ENCODE data around the gene CCDC157. TPM values are rescaled to one million over a fixed set of nuclear protein-coding genes. Genes with fewer than 3 reads are reported as not detected.

The CCDC157 gene
- total and polyA plus RNA-seq, 9 of the 15 experiments (the other 6 are each of a cell fraction or from before 2014, with no cell fraction given) = 0.04 to 1.3 (median 0.68) TPM

DNA sequence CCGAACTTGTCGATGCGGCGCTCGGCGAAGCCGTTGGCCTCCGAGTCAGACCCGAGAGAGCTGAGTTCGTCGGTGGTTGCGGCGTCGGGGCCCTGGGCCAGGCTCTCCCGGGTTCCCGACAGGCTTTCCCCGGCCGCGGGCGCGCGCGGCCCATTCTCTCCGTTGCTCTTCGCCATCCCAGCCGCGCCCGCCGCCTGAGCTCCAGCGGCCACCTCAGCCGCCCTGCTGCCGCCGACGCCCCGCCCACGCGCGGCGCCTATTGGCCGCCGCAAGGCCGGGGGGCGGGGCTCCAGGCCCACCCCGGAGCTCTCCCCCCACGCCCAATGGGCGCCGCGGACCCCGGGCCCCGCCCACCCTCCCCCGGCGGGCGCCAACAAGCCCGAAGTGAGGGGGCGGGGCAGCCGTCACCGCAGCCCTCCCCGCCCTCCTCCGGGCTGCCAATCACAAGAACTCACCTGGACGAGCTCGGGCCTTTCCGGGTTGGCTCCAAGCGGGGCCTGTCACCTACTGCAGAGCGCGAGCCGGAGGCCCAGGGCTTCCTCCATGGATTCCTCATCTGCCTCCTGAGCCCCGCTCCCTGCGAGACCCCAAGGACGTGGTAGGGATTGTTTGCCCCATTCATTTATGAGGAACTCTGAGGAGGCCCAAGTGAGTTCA is 30.0 kb upstream of the CCDC157 start, which contains the start of gene TBC1D10A:
Gene TBC1D10A (minus strand): TSS at position 236 of the 657 bp plus-strand sequence. CDS start 60 bp downstream, at position 176.
- Histone ChIP-seq H2AFZ (ENCODE audit: low read depth, low read length) (peak within 1 kb of the TSS; percentile 93), H3K9ac (ENCODE audit: insufficient read depth in 1 of 2, low read depth in 2 of 2, low read length in 2 of 2) (peak within 1 kb of the TSS; percentile 69 to 91), H3K4me1 (replicated peaks in 1 of 2; ENCODE audit: control insufficient read depth in 2 of 2, insufficient read depth in 2 of 2, low read length in 2 of 2) (peaks cover 24 to 28% of the 10 kb centered on the region in 2 experiments; a peak in 4 of 5 replicates), H3K27ac (ENCODE audit: extremely low read depth, low read depth, low read length) (peak within 1 kb of the TSS; percentile 71), H4K20me1 (replicated peaks; ENCODE audit: control insufficient read depth, insufficient read depth, low read length) (no peaks in the 10 kb centered on the region), H3K27me3 (ENCODE audit: control insufficient read depth in 2 of 2, insufficient read depth in 2 of 2, low read length in 2 of 2) (no peaks in the 10 kb centered on the region), H3K9me1 (ENCODE audit: control insufficient read depth, insufficient read depth, low read length) (no peaks in the 10 kb centered on the region), H3K36me3 (ENCODE audit: control insufficient read depth, insufficient read depth, low read length) (peaks cover 14% of the 10 kb centered on the region; the same call in 1 of the 3 replicates), H3K4me3 (peak within 1 kb of the TSS; percentile 69), H3K79me2 (ENCODE audit: control insufficient read depth, insufficient read depth, low read length) (peaks cover 11% of the 10 kb centered on the region), H3K9me3 (replicated peaks; ENCODE audit: control insufficient read depth, insufficient read depth, low read depth, low read length) (no peaks in the 10 kb centered on the region), H3K4me2 (ENCODE audit: insufficient read depth, low read length) (peak within 1 kb of the TSS; percentile 83)
- intact Hi-C loops (cut with micrococcal nuclease) (loop anchor here (2.0 kb wide), 1 partner anchor 38 kb away; the partner anchor contains the start of gene CASTOR1), in situ Hi-C loops (cut with MboI) (no loop called here)
- no peak for FAIRE-seq
- BruUV-seq (replicated peaks) = no TSS peak
- DNase-seq (ENCODE audit: extremely low read depth in 1 of 4, low spot score in 3 of 4) = peak; percentile 91 to 98 (median 98)
- ChIA-PET POLR2A (interaction anchor here (0.6 to 1.8 kb wide), 5 partner anchors 9 to 323 kb away, joined by 3 to 8 read pairs (median 3); partner anchors contain the start of genes CCDC157 and SF3A1), CTCF (ENCODE audit: low intra/inter-chr PET ratio) (interaction anchor here (0.6 to 1.2 kb wide), 2 partner anchors 64 to 429 kb away, joined by 3 read pairs; no protein-coding TSS in a partner anchor)
- WGBS (ENCODE audit: insufficient coverage, low coverage, missing lambda C conversion rate) = 0% methylated on average over 17 of the region's 69 CpGs
- peak; percentile 92 for ATAC-seq
- TF ChIP-seq POLR2B (IDR thresholded peaks at IDR 0.05; ENCODE audit: low read depth, partially characterized antibody) = no peak
- TF ChIP-seq PCBP1 (IDR thresholded peaks at IDR 0.05; ENCODE audit: low read depth, low read length, poor library complexity, severe bottlenecking) = no peak
- no peak for TF ChIP-seq CBX1 (IDR thresholded peaks at IDR 0.05; ENCODE audit: low read depth)
- TF ChIP-seq CREM (IDR thresholded peaks at IDR 0.05; ENCODE audit: low read depth) = 0 out of 2 replicates have a peak, but pooled peaks have one; percentile 35
- no peak for TF ChIP-seq HEY1 (CRISPR knock-in tag; IDR thresholded peaks at IDR 0.05; ENCODE audit: borderline replicate concordance)
- TF ChIP-seq, protein P1, sequence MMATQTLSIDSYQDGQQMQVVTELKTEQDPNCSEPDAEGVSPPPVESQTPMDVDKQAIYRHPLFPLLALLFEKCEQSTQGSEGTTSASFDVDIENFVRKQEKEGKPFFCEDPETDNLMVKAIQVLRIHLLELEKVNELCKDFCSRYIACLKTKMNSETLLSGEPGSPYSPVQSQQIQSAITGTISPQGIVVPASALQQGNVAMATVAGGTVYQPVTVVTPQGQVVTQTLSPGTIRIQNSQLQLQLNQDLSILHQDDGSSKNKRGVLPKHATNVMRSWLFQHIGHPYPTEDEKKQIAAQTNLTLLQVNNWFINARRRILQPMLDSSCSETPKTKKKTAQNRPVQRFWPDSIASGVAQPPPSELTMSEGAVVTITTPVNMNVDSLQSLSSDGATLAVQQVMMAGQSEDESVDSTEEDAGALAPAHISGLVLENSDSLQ (IDR thresholded peaks at IDR 0.05) = peak; percentile 97
- TF ChIP-seq, protein P2, sequence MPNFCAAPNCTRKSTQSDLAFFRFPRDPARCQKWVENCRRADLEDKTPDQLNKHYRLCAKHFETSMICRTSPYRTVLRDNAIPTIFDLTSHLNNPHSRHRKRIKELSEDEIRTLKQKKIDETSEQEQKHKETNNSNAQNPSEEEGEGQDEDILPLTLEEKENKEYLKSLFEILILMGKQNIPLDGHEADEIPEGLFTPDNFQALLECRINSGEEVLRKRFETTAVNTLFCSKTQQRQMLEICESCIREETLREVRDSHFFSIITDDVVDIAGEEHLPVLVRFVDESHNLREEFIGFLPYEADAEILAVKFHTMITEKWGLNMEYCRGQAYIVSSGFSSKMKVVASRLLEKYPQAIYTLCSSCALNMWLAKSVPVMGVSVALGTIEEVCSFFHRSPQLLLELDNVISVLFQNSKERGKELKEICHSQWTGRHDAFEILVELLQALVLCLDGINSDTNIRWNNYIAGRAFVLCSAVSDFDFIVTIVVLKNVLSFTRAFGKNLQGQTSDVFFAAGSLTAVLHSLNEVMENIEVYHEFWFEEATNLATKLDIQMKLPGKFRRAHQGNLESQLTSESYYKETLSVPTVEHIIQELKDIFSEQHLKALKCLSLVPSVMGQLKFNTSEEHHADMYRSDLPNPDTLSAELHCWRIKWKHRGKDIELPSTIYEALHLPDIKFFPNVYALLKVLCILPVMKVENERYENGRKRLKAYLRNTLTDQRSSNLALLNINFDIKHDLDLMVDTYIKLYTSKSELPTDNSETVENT (CRISPR knock-in tag; IDR thresholded peaks at IDR 0.05) = peak; percentile 49; the same call in 1 of the 2 replicates
- TF ChIP-seq EGR1 (conservative IDR thresholded peaks at IDR 0.05) = peak; percentile 17; the same call in 1 of the 2 replicates
- TF ChIP-seq MEF2A (IDR thresholded peaks at IDR 0.05; ENCODE audit: control insufficient read depth, low read depth, low read length) = no peak
- TF ChIP-seq, protein P3, sequence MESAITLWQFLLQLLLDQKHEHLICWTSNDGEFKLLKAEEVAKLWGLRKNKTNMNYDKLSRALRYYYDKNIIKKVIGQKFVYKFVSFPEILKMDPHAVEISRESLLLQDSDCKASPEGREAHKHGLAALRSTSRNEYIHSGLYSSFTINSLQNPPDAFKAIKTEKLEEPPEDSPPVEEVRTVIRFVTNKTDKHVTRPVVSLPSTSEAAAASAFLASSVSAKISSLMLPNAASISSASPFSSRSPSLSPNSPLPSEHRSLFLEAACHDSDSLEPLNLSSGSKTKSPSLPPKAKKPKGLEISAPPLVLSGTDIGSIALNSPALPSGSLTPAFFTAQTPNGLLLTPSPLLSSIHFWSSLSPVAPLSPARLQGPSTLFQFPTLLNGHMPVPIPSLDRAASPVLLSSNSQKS (CRISPR knock-in tag; IDR thresholded peaks at IDR 0.05) = no peak
- TF ChIP-seq ZNF197 (CRISPR knock-in tag; IDR thresholded peaks at IDR 0.05; ENCODE audit: low read depth) = no peak
- TF ChIP-seq PURB (CRISPR knock-in tag; IDR thresholded peaks at IDR 0.05; ENCODE audit: low read depth) = no peak
- TF ChIP-seq NR2C2 (CRISPR knock-in tag; IDR thresholded peaks at IDR 0.05) = no peak
- TF ChIP-seq NR2C2 (tag; IDR thresholded peaks at IDR 0.05) = peak; percentile 37; the same call in 1 of the 2 replicates
- TF ChIP-seq ZNF57 (CRISPR knock-in tag; IDR thresholded peaks at IDR 0.05) = no peak
- 0 out of 2 replicates have a peak, but pooled peaks have one; percentile 21 for TF ChIP-seq POLR2AphosphoS5 (IDR thresholded peaks at IDR 0.05; ENCODE audit: control insufficient read depth, insufficient read depth, low read depth, low read length)
- TF ChIP-seq SMAD1 (IDR thresholded peaks at IDR 0.05; ENCODE audit: low read depth, low read length, partially characterized antibody) = no peak
- no peak for TF ChIP-seq ZNF311 (CRISPR knock-in tag; IDR thresholded peaks at IDR 0.05)
